ENCODE results near the gene BRIP1.
"Not testable (repeated sequence)": the region's sequence is repeated elsewhere in the genome, so short reads cannot be mapped to it uniquely, and the experiment has no call there.

The BRIP1 gene

DNA sequence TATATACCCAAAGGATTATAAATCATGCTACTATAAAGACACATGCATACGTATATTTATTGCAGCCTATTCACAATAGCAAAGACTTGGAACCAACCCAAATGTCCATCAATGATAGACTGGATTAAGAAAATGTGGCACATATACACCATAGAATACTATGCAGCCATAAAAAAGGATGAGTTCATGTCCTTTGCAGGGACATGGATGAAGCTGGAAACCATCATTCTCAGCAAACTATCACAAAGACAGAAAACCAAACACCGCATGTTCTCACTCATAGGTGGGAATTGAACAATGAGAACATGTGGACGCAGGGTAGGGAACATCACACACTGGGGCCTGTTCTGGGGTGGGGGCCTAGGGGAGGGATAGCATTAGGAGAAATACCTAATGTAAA is 89.2 kb downstream of the BRIP1 start:
- H3K9me3 ChIP-seq (ENCODE audit: control insufficient read depth, insufficient read depth, low read depth, low read length); POLR2A ChIA-PET; H3K4me3 ChIP-seq (ENCODE audit: low read depth, low read length); CTCF ChIA-PET; H3K4me1 ChIP-seq (ENCODE audit: control insufficient read depth, insufficient read depth, low read length); H3K27ac ChIP-seq (ENCODE audit: extremely low read depth, low read depth, low read length): not testable (repeated sequence)
- H3K36me3 ChIP-seq (ENCODE audit: control insufficient read depth in 2 of 2, insufficient read depth in 1 of 2, low read length in 2 of 2) = peaks cover 32 to 43% of the 10 kb centered on the region in 2 experiments
- TF ChIP-seq, protein P1, sequence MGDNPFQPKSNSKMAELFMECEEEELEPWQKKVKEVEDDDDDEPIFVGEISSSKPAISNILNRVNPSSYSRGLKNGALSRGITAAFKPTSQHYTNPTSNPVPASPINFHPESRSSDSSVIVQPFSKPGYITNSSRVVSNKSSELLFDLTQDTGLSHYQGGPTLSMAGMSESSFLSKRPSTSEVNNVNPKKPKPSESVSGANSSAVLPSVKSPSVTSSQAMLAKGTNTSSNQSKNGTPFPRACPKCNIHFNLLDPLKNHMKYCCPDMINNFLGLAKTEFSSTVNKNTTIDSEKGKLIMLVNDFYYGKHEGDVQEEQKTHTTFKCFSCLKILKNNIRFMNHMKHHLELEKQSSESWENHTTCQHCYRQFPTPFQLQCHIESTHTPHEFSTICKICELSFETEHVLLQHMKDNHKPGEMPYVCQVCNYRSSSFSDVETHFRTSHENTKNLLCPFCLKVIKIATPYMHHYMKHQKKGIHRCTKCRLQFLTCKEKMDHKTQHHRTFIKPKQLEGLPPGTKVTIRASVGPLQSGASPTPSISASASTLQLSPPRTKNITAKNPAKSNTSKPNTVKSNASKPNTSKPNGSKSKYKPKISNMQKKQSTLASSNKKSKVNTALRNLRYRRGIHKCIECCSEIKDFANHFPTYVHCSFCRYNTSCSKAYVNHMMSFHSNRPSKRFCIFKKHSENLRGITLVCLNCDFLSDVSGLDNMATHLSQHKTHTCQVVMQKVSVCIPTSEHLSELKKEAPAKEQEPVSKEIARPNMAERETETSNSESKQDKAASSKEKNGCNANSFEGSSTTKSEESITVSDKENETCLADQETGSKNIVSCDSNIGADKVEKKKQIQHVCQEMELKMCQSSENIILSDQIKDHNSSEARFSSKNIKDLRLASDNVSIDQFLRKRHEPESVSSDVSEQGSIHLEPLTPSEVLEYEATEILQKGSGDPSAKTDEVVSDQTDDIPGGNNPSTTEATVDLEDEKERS (tag by site-specific recombination; IDR thresholded peaks at IDR 0.05) = 0 out of 2 replicates have a peak, but pooled peaks have one; percentile 61
- peak; percentile 93 for TF ChIP-seq ZNF146 (tag by site-specific recombination; IDR thresholded peaks at IDR 0.05)
- TF ChIP-seq, protein P2, sequence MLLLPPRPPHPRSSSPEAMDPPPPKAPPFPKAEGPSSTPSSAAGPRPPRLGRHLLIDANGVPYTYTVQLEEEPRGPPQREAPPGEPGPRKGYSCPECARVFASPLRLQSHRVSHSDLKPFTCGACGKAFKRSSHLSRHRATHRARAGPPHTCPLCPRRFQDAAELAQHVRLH (tag by site-specific recombination; IDR thresholded peaks at IDR 0.05) = 0 out of 2 replicates have a peak, but pooled peaks have one; percentile 22

DNA sequence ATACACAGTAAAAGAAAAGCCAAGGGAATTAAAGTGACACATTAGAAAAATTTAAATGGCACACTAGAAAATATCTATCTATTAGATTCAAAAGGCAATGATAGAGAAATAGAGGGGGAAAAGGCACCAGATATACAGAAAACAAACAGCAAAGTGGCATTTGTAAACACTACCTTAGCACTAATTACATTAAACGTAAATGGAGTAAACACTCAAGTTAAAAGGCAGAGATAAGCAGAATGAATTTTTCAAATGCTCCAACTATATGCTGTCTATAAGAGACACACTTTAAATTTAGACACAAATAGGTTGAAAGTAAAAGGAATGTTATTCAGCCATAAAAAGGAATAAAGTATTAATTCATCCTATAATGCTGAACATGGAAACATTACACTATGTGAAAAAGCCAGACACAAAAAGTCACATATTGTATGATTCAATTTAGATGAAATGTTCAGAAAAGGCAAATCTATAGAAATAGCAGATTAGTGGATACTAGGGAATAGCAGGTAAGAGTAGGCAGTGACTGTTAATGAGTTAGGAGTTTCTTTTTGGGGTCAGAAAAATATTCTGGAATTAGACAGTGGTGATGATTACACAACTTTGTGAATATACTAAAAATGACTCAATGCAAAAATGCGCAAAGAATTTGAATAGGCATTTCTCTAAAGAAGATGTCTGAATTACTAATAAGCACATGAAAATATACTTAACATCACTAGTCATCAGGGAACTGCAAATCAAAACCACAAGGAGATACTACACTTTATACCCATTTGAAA is 92.4 kb downstream of the BRIP1 start:
- peak; percentile 2; the same call in 1 of the 2 replicates for TF ChIP-seq ZNF555 (tag by site-specific recombination; conservative IDR thresholded peaks at IDR 0.05)
- TF ChIP-seq SP3 (tag by site-specific recombination; IDR thresholded peaks at IDR 0.05) = no peak
- no peak for TF ChIP-seq ZXDB (tag by site-specific recombination; IDR thresholded peaks at IDR 0.05)
- TF ChIP-seq HOXA7 (CRISPR knock-in tag; IDR thresholded peaks at IDR 0.05; ENCODE audit: borderline replicate concordance) = no peak
- no peak for TF ChIP-seq BCL11A (tag by site-specific recombination; IDR thresholded peaks at IDR 0.05; ENCODE audit: low read depth)
- TF ChIP-seq ZNF184 (tag by site-specific recombination; IDR thresholded peaks at IDR 0.05) = no peak
- TF ChIP-seq SETDB1 (IDR thresholded peaks at IDR 0.05; ENCODE audit: insufficient read length, low read length) = peak; percentile 96
- no peak for TF ChIP-seq ZNF837 (tag by site-specific recombination; IDR thresholded peaks at IDR 0.05)
- TF ChIP-seq KLF16 (tag by site-specific recombination; IDR thresholded peaks at IDR 0.05) = no peak
- ChIA-PET POLR2A (no interaction called here), CTCF (no interaction called here)
- peaks cover 27 to 44% of the 10 kb centered on the region in 2 experiments for H3K36me3 ChIP-seq (ENCODE audit: control insufficient read depth in 2 of 2, insufficient read depth in 1 of 2, low read length in 2 of 2)
- H3K27ac ChIP-seq (ENCODE audit: extremely low read depth, low read depth, low read length) = no peak overlapping the region
- H3K4me3 ChIP-seq (ENCODE audit: low read depth, low read length) = no peak overlapping the region
- no peaks in the 10 kb centered on the region for H3K9me3 ChIP-seq (ENCODE audit: control insufficient read depth, insufficient read depth, low read depth, low read length)
- no peaks in the 10 kb centered on the region for H3K4me1 ChIP-seq (ENCODE audit: control insufficient read depth, insufficient read depth, low read length)

DNA sequence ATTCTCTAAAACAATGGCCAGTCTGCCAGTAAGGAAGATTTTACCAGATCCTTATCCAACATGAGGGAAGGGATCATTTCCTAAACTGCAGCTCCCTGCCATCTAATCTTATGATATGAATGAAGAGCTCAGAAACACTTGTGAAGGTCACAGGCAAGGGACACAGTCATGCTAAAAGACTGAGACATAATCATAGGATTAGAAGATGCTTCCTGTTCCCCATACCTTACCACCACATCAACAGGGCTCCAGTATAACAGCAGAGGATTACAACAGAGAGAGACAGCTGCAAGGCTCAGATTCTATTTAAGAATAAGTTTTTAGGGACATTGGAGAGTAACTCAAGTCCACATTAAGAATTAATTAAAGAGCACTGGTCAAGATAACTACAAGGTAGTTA is 93.3 kb downstream of the BRIP1 start:
- no peaks in the 10 kb centered on the region for H3K9me3 ChIP-seq (ENCODE audit: control insufficient read depth, insufficient read depth, low read depth, low read length)
- POLR2A ChIA-PET = no interaction called here
- no peak overlapping the region for H3K4me3 ChIP-seq (ENCODE audit: low read depth, low read length)
- CTCF ChIA-PET = no interaction called here
- no peak overlapping the region for H3K27ac ChIP-seq (ENCODE audit: extremely low read depth, low read depth, low read length)
- no peaks in the 10 kb centered on the region for H3K4me1 ChIP-seq (ENCODE audit: control insufficient read depth, insufficient read depth, low read length)
- peaks cover 22 to 41% of the 10 kb centered on the region in 2 experiments for H3K36me3 ChIP-seq (ENCODE audit: control insufficient read depth in 2 of 2, insufficient read depth in 1 of 2, low read length in 2 of 2)
- TF ChIP-seq, protein P3, sequence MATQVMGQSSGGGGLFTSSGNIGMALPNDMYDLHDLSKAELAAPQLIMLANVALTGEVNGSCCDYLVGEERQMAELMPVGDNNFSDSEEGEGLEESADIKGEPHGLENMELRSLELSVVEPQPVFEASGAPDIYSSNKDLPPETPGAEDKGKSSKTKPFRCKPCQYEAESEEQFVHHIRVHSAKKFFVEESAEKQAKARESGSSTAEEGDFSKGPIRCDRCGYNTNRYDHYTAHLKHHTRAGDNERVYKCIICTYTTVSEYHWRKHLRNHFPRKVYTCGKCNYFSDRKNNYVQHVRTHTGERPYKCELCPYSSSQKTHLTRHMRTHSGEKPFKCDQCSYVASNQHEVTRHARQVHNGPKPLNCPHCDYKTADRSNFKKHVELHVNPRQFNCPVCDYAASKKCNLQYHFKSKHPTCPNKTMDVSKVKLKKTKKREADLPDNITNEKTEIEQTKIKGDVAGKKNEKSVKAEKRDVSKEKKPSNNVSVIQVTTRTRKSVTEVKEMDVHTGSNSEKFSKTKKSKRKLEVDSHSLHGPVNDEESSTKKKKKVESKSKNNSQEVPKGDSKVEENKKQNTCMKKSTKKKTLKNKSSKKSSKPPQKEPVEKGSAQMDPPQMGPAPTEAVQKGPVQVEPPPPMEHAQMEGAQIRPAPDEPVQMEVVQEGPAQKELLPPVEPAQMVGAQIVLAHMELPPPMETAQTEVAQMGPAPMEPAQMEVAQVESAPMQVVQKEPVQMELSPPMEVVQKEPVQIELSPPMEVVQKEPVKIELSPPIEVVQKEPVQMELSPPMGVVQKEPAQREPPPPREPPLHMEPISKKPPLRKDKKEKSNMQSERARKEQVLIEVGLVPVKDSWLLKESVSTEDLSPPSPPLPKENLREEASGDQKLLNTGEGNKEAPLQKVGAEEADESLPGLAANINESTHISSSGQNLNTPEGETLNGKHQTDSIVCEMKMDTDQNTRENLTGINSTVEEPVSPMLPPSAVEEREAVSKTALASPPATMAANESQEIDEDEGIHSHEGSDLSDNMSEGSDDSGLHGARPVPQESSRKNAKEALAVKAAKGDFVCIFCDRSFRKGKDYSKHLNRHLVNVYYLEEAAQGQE (tag by site-specific recombination; IDR thresholded peaks at IDR 0.05) = no peak
